ENCODE measurements around the gene SBNO2.
A peak's percentile ranks its signal among the peaks of the same experiment; 100 is the strongest.
"Not testable (repeated sequence)": the region's sequence is repeated elsewhere in the genome, so short reads cannot be mapped to it uniquely, and the experiment has no call there.

The SBNO2 gene

GRCh38 chr19:1132552-1133383 is 41.3 kb downstream of the SBNO2 start:
- DNase-seq: peak; percentile 30

- peak; percentile 85 for DNase-seq
Observed at GRCh38 chr19:1131718-1132551, 42.1 kb downstream of the SBNO2 start.

- peak; percentile 42 for DNase-seq
Observed at GRCh38 chr19:1130771-1131717, 43.0 kb downstream of the SBNO2 start.

GRCh38 chr19:1129535-1129934 is 44.5 kb downstream of the SBNO2 start:
- DNase-seq: no peak

GRCh38 chr19:1129084-1129483 is 45.0 kb downstream of the SBNO2 start:
- not testable (repeated sequence) for DNase-seq

GRCh38 chr19:1128106-1128505 is 46.0 kb downstream of the SBNO2 start:
- no peak for DNase-seq

- no peak for DNase-seq
Observed at GRCh38 chr19:1126984-1127760, 46.9 kb downstream of the SBNO2 start.

GRCh38 chr19:1125601-1126467 is 48.2 kb downstream of the SBNO2 start:
- no peak for DNase-seq

GRCh38 chr19:1123885-1124677 is 50.0 kb downstream of the SBNO2 start:
- no peak for DNase-seq

- DNase-seq: no peak
Observed at GRCh38 chr19:1123381-1123780, 50.7 kb downstream of the SBNO2 start.

GRCh38 chr19:1122972-1123363 is 51.1 kb downstream of the SBNO2 start:
- no peak for DNase-seq

- no peak for DNase-seq
Observed at GRCh38 chr19:1122021-1122971, 51.8 kb downstream of the SBNO2 start.

- DNase-seq: no peak
Observed at GRCh38 chr19:1121395-1121794, 52.7 kb downstream of the SBNO2 start.

- DNase-seq: no peak
Observed at GRCh38 chr19:1119475-1120217, 54.4 kb downstream of the SBNO2 start.

- no peak for DNase-seq
Observed at GRCh38 chr19:1118999-1119398, 55.1 kb downstream of the SBNO2 start.

- no peak for DNase-seq
Observed at GRCh38 chr19:1117654-1118053, 56.4 kb downstream of the SBNO2 start.

GRCh38 chr19:1116726-1117581 is 57.1 kb downstream of the SBNO2 start:
- DNase-seq: no peak

Measured in central memory CD4-positive, alpha-beta T cell (primary cell).